NCI-H1092 (cell line): ENCODE results near the gene CIB4.
"Not testable (repeated sequence)": the region's sequence is repeated elsewhere in the genome, so short reads cannot be mapped to it uniquely, and the experiment has no call there.

Experiments used
- DNase-seq: peaks from one replicate; lab custom pipeline; 2025; lab: John Stamatoyannopoulos, UW

CIB4 gene

GRCh38 chr2:26666671-26667070, 25.5 kb upstream of the CIB4 start:
- DNase-seq = no peak

GRCh38 chr2:26665296-26665695, 24.1 kb upstream of the CIB4 start:
- DNase-seq = not testable (repeated sequence)

GRCh38 chr2:26660363-26660962, 19.3 kb upstream of the CIB4 start:
- DNase-seq = no peak

GRCh38 chr2:26658691-26659346, 17.7 kb upstream of the CIB4 start:
- DNase-seq = no peak

GRCh38 chr2:26657265-26657664, 16.1 kb upstream of the CIB4 start:
- no peak for DNase-seq

- DNase-seq = no peak
Observed at GRCh38 chr2:26655611-26656195, 14.5 kb upstream of the CIB4 start.

GRCh38 chr2:26655120-26655519, 14.0 kb upstream of the CIB4 start:
- DNase-seq = not testable (repeated sequence)

GRCh38 chr2:26654061-26654340, 12.8 kb upstream of the CIB4 start:
- no peak for DNase-seq

- no peak for DNase-seq
Observed at GRCh38 chr2:26653207-26654060, 12.3 kb upstream of the CIB4 start.

GRCh38 chr2:26652361-26653041, 11.3 kb upstream of the CIB4 start:
- no peak for DNase-seq

GRCh38 chr2:26651799-26652198, 10.6 kb upstream of the CIB4 start:
- DNase-seq = no peak

GRCh38 chr2:26651470-26651771, 10.3 kb upstream of the CIB4 start:
- DNase-seq = no peak

- no peak for DNase-seq
Observed at GRCh38 chr2:26650713-26651469, 9.7 kb upstream of the CIB4 start.

- no peak for DNase-seq
Observed at GRCh38 chr2:26649992-26650712, 9.0 kb upstream of the CIB4 start.

- peak; percentile 22 for DNase-seq
Observed at GRCh38 chr2:26649322-26649721, 8.2 kb upstream of the CIB4 start.

- DNase-seq = no peak
Observed at GRCh38 chr2:26648516-26648915, 7.3 kb upstream of the CIB4 start.

- no peak for DNase-seq
Observed at GRCh38 chr2:26647981-26648380, 6.8 kb upstream of the CIB4 start.

- DNase-seq = no peak
Observed at GRCh38 chr2:26646986-26647672, 6.0 kb upstream of the CIB4 start.

- no peak for DNase-seq
Observed at GRCh38 chr2:26645762-26646161, 4.6 kb upstream of the CIB4 start.

- no peak for DNase-seq
Observed at GRCh38 chr2:26644188-26644835, 3.1 kb upstream of the CIB4 start.
